ENCODE results near the gene PALM3. TPM values are rescaled to one million over a fixed set of nuclear protein-coding genes. Genes with fewer than 3 reads are reported as not detected.

Gene PALM3
- total and polyA plus RNA-seq, 2 experiments from 2014 or later: 2.1 to 3.4 TPM

GRCh38 chr19:14056741-14057356 is 5.0 kb downstream of the PALM3 start:
- Histone ChIP-seq H2AFZ (no peak overlapping the region), H3K9me3 (ENCODE audit: low read depth) (no peaks in the 10 kb centered on the region), H4K20me1 (ENCODE audit: insufficient read depth, poor library complexity, severe bottlenecking) (no peaks in the 10 kb centered on the region), H3K27ac (no peak overlapping the region), H3K9me2 (replicated peaks; ENCODE audit: insufficient read depth) (no peaks in the 10 kb centered on the region), H3K4me3 (peak overlapping the region; percentile 29), H3K27me3 (peaks cover 16% of the 10 kb centered on the region), H3K79me2 (no peaks in the 10 kb centered on the region), H3K36me3 (replicated peaks; ENCODE audit: insufficient read depth, low read depth) (no peaks in the 10 kb centered on the region), H3K4me1 (ENCODE audit: insufficient read depth) (peaks cover 5% of the 10 kb centered on the region), H3K4me2 (peak overlapping the region; percentile 81)
- TF ChIP-seq CTCF (IDR thresholded peaks at IDR 0.05; ENCODE audit: poor library complexity) (no peak), EZH2 (IDR thresholded peaks at IDR 0.05; ENCODE audit: borderline replicate concordance) (no peak), EZH2phosphoT487 (IDR thresholded peaks at IDR 0.05; ENCODE audit: low read depth, severe bottlenecking, unreplicated experiment) (no peak)
- no peak for DNase-seq (ENCODE audit: low spot score)
- WGBS (ENCODE audit: low lambda C conversion rate, missing lambda C conversion rate): 24% methylated on average over 17 of the region's 19 CpGs

- Histone ChIP-seq H2AFZ (no peak overlapping the region), H3K9me3 (ENCODE audit: low read depth) (no peaks in the 10 kb centered on the region), H3K36me3 (replicated peaks; ENCODE audit: insufficient read depth, low read depth) (no peaks in the 10 kb centered on the region), H3K79me2 (no peaks in the 10 kb centered on the region), H3K27me3 (peaks cover 16% of the 10 kb centered on the region), H3K4me2 (no peak overlapping the region), H3K9me2 (replicated peaks; ENCODE audit: insufficient read depth) (no peaks in the 10 kb centered on the region), H3K4me3 (no peak overlapping the region), H3K27ac (no peak overlapping the region), H3K4me1 (ENCODE audit: insufficient read depth) (peaks cover 5% of the 10 kb centered on the region), H4K20me1 (ENCODE audit: insufficient read depth, poor library complexity, severe bottlenecking) (no peaks in the 10 kb centered on the region)
- no peak for DNase-seq (ENCODE audit: low spot score)
- 95% methylated on average over 10 of the region's 10 CpGs for WGBS (ENCODE audit: low lambda C conversion rate, missing lambda C conversion rate)
- TF ChIP-seq CTCF (IDR thresholded peaks at IDR 0.05; ENCODE audit: poor library complexity): no peak
- no peak for TF ChIP-seq EZH2phosphoT487 (IDR thresholded peaks at IDR 0.05; ENCODE audit: low read depth, severe bottlenecking, unreplicated experiment)
- no peak for TF ChIP-seq EZH2 (IDR thresholded peaks at IDR 0.05; ENCODE audit: borderline replicate concordance)
These were observed 5.7 kb downstream of the PALM3 start for GRCh38 chr19:14056069-14056666.

- Histone ChIP-seq H3K79me2 (no peaks in the 10 kb centered on the region), H3K4me3 (no peak overlapping the region), H2AFZ (no peak overlapping the region), H3K4me2 (no peak overlapping the region), H4K20me1 (ENCODE audit: insufficient read depth, poor library complexity, severe bottlenecking) (no peaks in the 10 kb centered on the region), H3K4me1 (ENCODE audit: insufficient read depth) (peaks cover 5% of the 10 kb centered on the region), H3K9me2 (replicated peaks; ENCODE audit: insufficient read depth) (no peaks in the 10 kb centered on the region), H3K36me3 (replicated peaks; ENCODE audit: insufficient read depth, low read depth) (no peaks in the 10 kb centered on the region), H3K27me3 (peaks cover 16% of the 10 kb centered on the region), H3K27ac (no peak overlapping the region), H3K9me3 (ENCODE audit: low read depth) (no peaks in the 10 kb centered on the region)
- no peak for DNase-seq (ENCODE audit: low spot score)
- WGBS (ENCODE audit: low lambda C conversion rate, missing lambda C conversion rate): 89% methylated on average over 3 of the region's 3 CpGs
- TF ChIP-seq EZH2 (IDR thresholded peaks at IDR 0.05; ENCODE audit: borderline replicate concordance) (no peak), EZH2phosphoT487 (IDR thresholded peaks at IDR 0.05; ENCODE audit: low read depth, severe bottlenecking, unreplicated experiment) (no peak), CTCF (IDR thresholded peaks at IDR 0.05; ENCODE audit: poor library complexity) (no peak)
These were observed 6.5 kb downstream of the PALM3 start for GRCh38 chr19:14055396-14055795.

Measured in hepatocyte (in vitro differentiated cells).